ENCODE measurements around the gene ALAD. TPM values are rescaled to one million over a fixed set of nuclear protein-coding genes. Genes with fewer than 3 reads are reported as not detected.

Gene ALAD
- total RNA-seq, 3 donors from 2014 or later, result 27.4 to 28.5 (median 28.3) TPM

GRCh38 chr9:113341712-113342410, 59.2 kb downstream of the ALAD start:
- H3K9me3 ChIP-seq, result no peaks in the 10 kb centered on the region
- intact Hi-C loops (cut with DNase I; ENCODE audit: low total_unique reads), result no loop called here
- H3K4me3 ChIP-seq, result no peak overlapping the region
- H3K36me3 ChIP-seq, result no peaks in the 10 kb centered on the region
- DNase-seq (ENCODE audit: low spot score in 2 of 2), result peak; percentile 74 to 86
- peaks cover 0 to 5% of the 10 kb centered on the region in 2 donors for H3K4me1 ChIP-seq
- H3K27me3 ChIP-seq, result no peaks in the 10 kb centered on the region
- peak overlapping the region; percentile 86 to 92 for H3K27ac ChIP-seq
- TF ChIP-seq POLR2AphosphoS5 (IDR thresholded peaks at IDR 0.05), result peak in 1 of 3 donors; percentile 63
- TF ChIP-seq POLR2A (IDR thresholded peaks at IDR 0.05), result no peak
- TF ChIP-seq CTCF (IDR thresholded peaks at IDR 0.05), result no peak

- Histone ChIP-seq H3K27me3 (no peaks in the 10 kb centered on the region), H3K27ac (peak within 1 kb of the TSS; percentile 86 to 92), H3K36me3 (no peaks in the 10 kb centered on the region), H3K4me3 (peak within 1 kb of the TSS; percentile 63 to 87 (median 76)), H3K9me3 (no peaks in the 10 kb centered on the region), H3K4me1 (peaks cover 0 to 5% of the 10 kb centered on the region in 2 donors)
- TF ChIP-seq CTCF (IDR thresholded peaks at IDR 0.05) (no peak), POLR2AphosphoS5 (IDR thresholded peaks at IDR 0.05) (peak; percentile 74 to 82 (median 77)), POLR2A (IDR thresholded peaks at IDR 0.05) (peak; percentile 36)
- DNase-seq (ENCODE audit: low spot score in 2 of 2), result peak; percentile 63 to 91
- intact Hi-C loops (cut with DNase I; ENCODE audit: low total_unique reads), result no loop called here
These were observed 60.9 kb downstream of the ALAD start, which contains the start of gene WDR31 for GRCh38 chr9:113340011-113340699. WDR31 (minus strand) TSS chr9:113340275; CDS start chr9:113332022, 8,253 bp downstream.

- peaks cover 0 to 5% of the 10 kb centered on the region in 2 donors for H3K4me1 ChIP-seq
- H3K27ac ChIP-seq, result no peak overlapping the region
- no peaks in the 10 kb centered on the region for H3K27me3 ChIP-seq
- no peak for DNase-seq (ENCODE audit: low spot score in 2 of 2)
- H3K4me3 ChIP-seq, result no peak overlapping the region
- no peaks in the 10 kb centered on the region for H3K9me3 ChIP-seq
- intact Hi-C loops (cut with DNase I; ENCODE audit: low total_unique reads), result no loop called here
- no peak for TF ChIP-seq POLR2A (IDR thresholded peaks at IDR 0.05)
- TF ChIP-seq CTCF (IDR thresholded peaks at IDR 0.05), result no peak
- no peak for TF ChIP-seq POLR2AphosphoS5 (IDR thresholded peaks at IDR 0.05)
- no peaks in the 10 kb centered on the region for H3K36me3 ChIP-seq
These were observed 63.4 kb downstream of the ALAD start for GRCh38 chr9:113337714-113338113.

Other genes with a start within 250 kb of the ALAD start
- 10 to 100 TPM; 23.3 to 41.0 (median 36.8) TPM for gene FKBP15, start 180.0 kb downstream of the ALAD start, total RNA-seq
- 10 to 100 TPM; 13.9 to 24.4 (median 18.7) TPM for gene SLC31A1, start 179.7 kb downstream of the ALAD start, total RNA-seq
- gene CDC26, start 125.7 kb downstream of the ALAD start, total RNA-seq, result 10 to 100 TPM; 32.0 to 46.2 (median 39.1) TPM
- 10 to 100 TPM; 14.2 to 23.1 (median 18.4) TPM for gene PRPF4, start 125.6 kb downstream of the ALAD start, total RNA-seq
- gene RNF183, start 97.9 kb downstream of the ALAD start, total RNA-seq, result 1 to 10 TPM in 1 of 3 donors, under 1 TPM in 1, not detected in 1; 0.98 to 3.5 TPM
- 1 to 10 TPM; 1.9 to 4.0 (median 3.6) TPM for gene WDR31, start 61.0 kb downstream of the ALAD start, total RNA-seq
- gene BSPRY, start 51.7 kb downstream of the ALAD start, total RNA-seq, result 10 to 100 TPM in 2 of 3 donors, 1 to 10 TPM in 1; 1.1 to 35.3 (median 27.9) TPM
- 10 to 100 TPM; 24.5 to 66.9 (median 54.1) TPM for gene HDHD3, start 24.3 kb downstream of the ALAD start, total RNA-seq
- 10 to 100 TPM; 34.2 to 46.1 (median 35.1) TPM for gene POLE3, start 9.4 kb upstream of the ALAD start, total RNA-seq
- gene C9orf43, start 9.5 kb upstream of the ALAD start, total RNA-seq, result 1 to 10 TPM in 1 of 3 donors, under 1 TPM in 2; 0.59 to 1.6 (median 0.66) TPM
- gene RGS3, start 62.4 kb upstream of the ALAD start, total RNA-seq, result 10 to 100 TPM; 31.7 to 49.0 (median 35.4) TPM